ENCODE measurements around the gene FAT2. TPM values are rescaled to one million over a fixed set of nuclear protein-coding genes. Genes with fewer than 3 reads are reported as not detected.

Gene FAT2
- total RNA-seq, 1 donor from 2014 or later: 0.14 TPM

DNA sequence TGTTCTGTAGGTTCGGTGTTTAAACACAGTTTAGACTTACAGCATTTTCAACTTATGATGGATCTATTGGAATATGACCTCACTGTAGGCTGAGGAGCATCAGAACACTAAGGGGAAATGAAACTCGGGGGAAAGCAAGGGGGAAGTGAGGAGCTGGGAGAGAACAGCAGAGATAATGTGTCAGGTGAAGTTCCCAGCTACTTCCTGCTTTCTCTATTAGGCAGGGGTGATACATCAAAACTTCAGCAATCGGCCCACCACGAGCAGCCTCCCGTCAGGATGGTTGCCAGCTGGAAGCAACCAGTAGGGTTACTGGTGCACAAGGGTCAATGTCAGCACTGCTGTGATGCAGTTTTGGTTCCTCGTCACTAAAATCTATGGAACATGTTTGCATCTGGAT, 34.3 kb downstream of the FAT2 start:
- DNase-seq (ENCODE audit: low read depth) (no peak), FAIRE-seq (no peak)
- Histone ChIP-seq H3K27me3 (ENCODE audit: insufficient read depth, low read length) (peaks cover 7% of the 10 kb centered on the region), H3K79me2 (ENCODE audit: insufficient read depth, low read length) (no peaks in the 10 kb centered on the region), H3K27ac (ENCODE audit: low read depth, low read length) (no peak overlapping the region), H3K4me2 (ENCODE audit: low read length) (no peak overlapping the region), H3K4me3 (ENCODE audit: insufficient read depth, low read depth, low read length) (no peak overlapping the region), H2AFZ (ENCODE audit: low read depth, low read length) (no peak overlapping the region), H3K9ac (ENCODE audit: low read length) (no peak overlapping the region), H4K20me1 (ENCODE audit: insufficient read depth, low read length) (no peaks in the 10 kb centered on the region), H3K9me3 (ENCODE audit: insufficient read depth, low read depth, low read length) (no peaks in the 10 kb centered on the region), H3K36me3 (ENCODE audit: insufficient read depth, low read length) (no peaks in the 10 kb centered on the region), H3K4me1 (ENCODE audit: insufficient read depth, low read length) (no peaks in the 10 kb centered on the region)
- H3K27ac Mint-ChIP-seq (ENCODE audit: unreplicated experiment): no peak overlapping the region
- TF ChIP-seq EZH2 (IDR thresholded peaks at IDR 0.05; ENCODE audit: insufficient read depth, low read length): no peak
- TF ChIP-seq, protein P1, sequence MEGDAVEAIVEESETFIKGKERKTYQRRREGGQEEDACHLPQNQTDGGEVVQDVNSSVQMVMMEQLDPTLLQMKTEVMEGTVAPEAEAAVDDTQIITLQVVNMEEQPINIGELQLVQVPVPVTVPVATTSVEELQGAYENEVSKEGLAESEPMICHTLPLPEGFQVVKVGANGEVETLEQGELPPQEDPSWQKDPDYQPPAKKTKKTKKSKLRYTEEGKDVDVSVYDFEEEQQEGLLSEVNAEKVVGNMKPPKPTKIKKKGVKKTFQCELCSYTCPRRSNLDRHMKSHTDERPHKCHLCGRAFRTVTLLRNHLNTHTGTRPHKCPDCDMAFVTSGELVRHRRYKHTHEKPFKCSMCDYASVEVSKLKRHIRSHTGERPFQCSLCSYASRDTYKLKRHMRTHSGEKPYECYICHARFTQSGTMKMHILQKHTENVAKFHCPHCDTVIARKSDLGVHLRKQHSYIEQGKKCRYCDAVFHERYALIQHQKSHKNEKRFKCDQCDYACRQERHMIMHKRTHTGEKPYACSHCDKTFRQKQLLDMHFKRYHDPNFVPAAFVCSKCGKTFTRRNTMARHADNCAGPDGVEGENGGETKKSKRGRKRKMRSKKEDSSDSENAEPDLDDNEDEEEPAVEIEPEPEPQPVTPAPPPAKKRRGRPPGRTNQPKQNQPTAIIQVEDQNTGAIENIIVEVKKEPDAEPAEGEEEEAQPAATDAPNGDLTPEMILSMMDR (IDR thresholded peaks at IDR 0.05; ENCODE audit: insufficient read depth, low read depth, low read length): no peak
- H3K4me1 Mint-ChIP-seq (ENCODE audit: low read depth, unreplicated experiment): no peaks in the 10 kb centered on the region
- H3K27me3 Mint-ChIP-seq (ENCODE audit: low read depth, unreplicated experiment): peaks cover 14% of the 10 kb centered on the region
- H3K4me3 Mint-ChIP-seq (ENCODE audit: unreplicated experiment): no peak overlapping the region
- H3K9me3 Mint-ChIP-seq (ENCODE audit: unreplicated experiment): no peaks in the 10 kb centered on the region
- H3K36me3 Mint-ChIP-seq (ENCODE audit: low read depth, unreplicated experiment): peaks cover 2% of the 10 kb centered on the region

DNA sequence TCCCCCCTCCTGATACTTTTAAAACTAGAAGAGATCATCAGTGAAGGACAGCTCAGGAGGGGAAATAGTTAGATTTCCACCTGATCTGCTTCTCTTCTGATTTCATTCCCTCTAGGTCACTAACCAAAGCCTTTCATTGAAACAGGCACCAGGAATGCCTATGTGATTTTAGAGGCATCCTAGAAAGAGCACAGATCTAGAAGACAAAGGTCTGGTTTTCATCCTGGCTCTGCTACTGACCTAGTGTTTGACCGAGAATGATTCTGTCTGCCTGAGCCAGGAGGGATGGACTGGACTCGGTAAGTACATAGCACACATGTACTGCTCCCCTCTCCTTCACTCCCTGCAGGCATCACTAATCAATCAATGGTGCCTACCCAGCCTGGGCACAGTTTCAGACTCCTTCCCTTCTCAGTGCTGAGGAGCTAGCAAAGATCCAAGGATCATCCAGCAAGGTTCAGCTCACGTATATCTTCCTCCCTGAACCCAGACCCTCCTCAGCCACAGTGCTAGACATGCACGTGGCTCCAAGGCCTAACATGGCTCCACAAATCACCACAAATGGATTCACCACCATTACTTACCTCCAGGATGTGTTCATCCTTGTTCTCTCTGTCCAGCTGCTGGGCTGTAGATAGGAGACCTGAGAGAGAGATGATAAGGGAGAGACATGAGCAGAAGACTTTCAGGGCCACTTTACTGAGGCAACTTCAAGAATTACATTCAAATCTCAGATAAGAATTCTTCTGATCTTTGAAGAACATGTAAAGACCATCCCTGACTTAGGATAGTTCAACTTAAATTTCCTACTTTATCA, 35.2 kb downstream of the FAT2 start:
- peaks cover 14% of the 10 kb centered on the region for H3K27me3 Mint-ChIP-seq (ENCODE audit: low read depth, unreplicated experiment)
- no peaks in the 10 kb centered on the region for H3K9me3 Mint-ChIP-seq (ENCODE audit: unreplicated experiment)
- H3K4me3 Mint-ChIP-seq (ENCODE audit: unreplicated experiment): no peak overlapping the region
- no peak overlapping the region for H3K4me3 ChIP-seq (ENCODE audit: insufficient read depth, low read depth, low read length)
- no peak overlapping the region for H3K27ac Mint-ChIP-seq (ENCODE audit: unreplicated experiment)
- H3K4me1 ChIP-seq (ENCODE audit: insufficient read depth, low read length): no peaks in the 10 kb centered on the region
- H3K4me2 ChIP-seq (ENCODE audit: low read length): no peak overlapping the region
- no peaks in the 10 kb centered on the region for H3K79me2 ChIP-seq (ENCODE audit: insufficient read depth, low read length)
- TF ChIP-seq, protein P1 (IDR thresholded peaks at IDR 0.05; ENCODE audit: insufficient read depth, low read depth, low read length): no peak
- TF ChIP-seq EZH2 (IDR thresholded peaks at IDR 0.05; ENCODE audit: insufficient read depth, low read length): no peak
- H3K4me1 Mint-ChIP-seq (ENCODE audit: low read depth, unreplicated experiment): no peaks in the 10 kb centered on the region
- peaks cover 2% of the 10 kb centered on the region for H3K36me3 Mint-ChIP-seq (ENCODE audit: low read depth, unreplicated experiment)
- DNase-seq (ENCODE audit: low read depth) (no peak), FAIRE-seq (no peak)
- H3K36me3 ChIP-seq (ENCODE audit: insufficient read depth, low read length): no peaks in the 10 kb centered on the region
- H3K27me3 ChIP-seq (ENCODE audit: insufficient read depth, low read length): peaks cover 7% of the 10 kb centered on the region
- no peaks in the 10 kb centered on the region for H3K9me3 ChIP-seq (ENCODE audit: insufficient read depth, low read depth, low read length)
- H4K20me1 ChIP-seq (ENCODE audit: insufficient read depth, low read length): no peaks in the 10 kb centered on the region
- H3K9ac ChIP-seq (ENCODE audit: low read length): no peak overlapping the region
- no peak overlapping the region for H3K27ac ChIP-seq (ENCODE audit: low read depth, low read length)
- no peak overlapping the region for H2AFZ ChIP-seq (ENCODE audit: low read depth, low read length)

GRCh38 chr5:151553695-151554094, 37.4 kb downstream of the FAT2 start:
- peaks cover 21% of the 10 kb centered on the region for H3K27me3 Mint-ChIP-seq (ENCODE audit: low read depth, unreplicated experiment)
- H3K27ac ChIP-seq (ENCODE audit: low read depth, low read length): no peak overlapping the region
- no peaks in the 10 kb centered on the region for H3K36me3 ChIP-seq (ENCODE audit: insufficient read depth, low read length)
- no peaks in the 10 kb centered on the region for H3K9me3 Mint-ChIP-seq (ENCODE audit: unreplicated experiment)
- H2AFZ ChIP-seq (ENCODE audit: low read depth, low read length): no peak overlapping the region
- no peaks in the 10 kb centered on the region for H3K9me3 ChIP-seq (ENCODE audit: insufficient read depth, low read depth, low read length)
- no peaks in the 10 kb centered on the region for H3K79me2 ChIP-seq (ENCODE audit: insufficient read depth, low read length)
- no peak overlapping the region for H3K4me2 ChIP-seq (ENCODE audit: low read length)
- no peak overlapping the region for H3K27ac Mint-ChIP-seq (ENCODE audit: unreplicated experiment)
- no peak overlapping the region for H3K9ac ChIP-seq (ENCODE audit: low read length)
- no peaks in the 10 kb centered on the region for H3K4me1 ChIP-seq (ENCODE audit: insufficient read depth, low read length)
- no peak for TF ChIP-seq EZH2 (IDR thresholded peaks at IDR 0.05; ENCODE audit: insufficient read depth, low read length)
- TF ChIP-seq, protein P1 (IDR thresholded peaks at IDR 0.05; ENCODE audit: insufficient read depth, low read depth, low read length): no peak
- no peak for DNase-seq (ENCODE audit: low read depth)
- H4K20me1 ChIP-seq (ENCODE audit: insufficient read depth, low read length): no peaks in the 10 kb centered on the region
- FAIRE-seq: no peak
- peaks cover 2% of the 10 kb centered on the region for H3K36me3 Mint-ChIP-seq (ENCODE audit: low read depth, unreplicated experiment)
- H3K4me3 Mint-ChIP-seq (ENCODE audit: unreplicated experiment): no peak overlapping the region
- no peak overlapping the region for H3K4me3 ChIP-seq (ENCODE audit: insufficient read depth, low read depth, low read length)
- H3K27me3 ChIP-seq (ENCODE audit: insufficient read depth, low read length): no peaks in the 10 kb centered on the region
- no peaks in the 10 kb centered on the region for H3K4me1 Mint-ChIP-seq (ENCODE audit: low read depth, unreplicated experiment)
